ENCODE measurements around the gene TFE3. TPM values are rescaled to one million over a fixed set of nuclear protein-coding genes. Genes with fewer than 3 reads are reported as not detected.

TFE3 gene
- total RNA-seq, 1 donor from 2014 or later, result 16.8 TPM

DNA sequence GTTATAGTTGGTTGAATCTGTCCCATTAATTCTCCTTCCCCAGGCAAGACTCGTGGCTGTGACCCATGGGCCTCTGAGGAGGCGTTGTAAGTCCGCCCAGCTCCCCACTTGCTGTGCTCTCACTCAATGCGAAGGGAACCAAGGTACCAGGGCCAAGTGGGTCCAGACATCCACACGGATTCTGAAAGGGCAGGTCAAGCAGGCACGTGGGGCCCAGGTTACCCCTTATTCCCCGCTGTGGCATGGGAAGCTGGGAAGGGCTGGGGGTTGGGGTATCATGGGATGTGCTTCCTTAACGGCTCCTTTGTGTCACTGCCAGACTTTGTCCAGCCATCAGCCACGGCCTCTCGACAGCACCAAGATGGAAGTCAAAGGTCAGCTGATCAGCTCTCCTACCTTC is 18.8 kb upstream of the TFE3 start:
- no peak for ATAC-seq

DNA sequence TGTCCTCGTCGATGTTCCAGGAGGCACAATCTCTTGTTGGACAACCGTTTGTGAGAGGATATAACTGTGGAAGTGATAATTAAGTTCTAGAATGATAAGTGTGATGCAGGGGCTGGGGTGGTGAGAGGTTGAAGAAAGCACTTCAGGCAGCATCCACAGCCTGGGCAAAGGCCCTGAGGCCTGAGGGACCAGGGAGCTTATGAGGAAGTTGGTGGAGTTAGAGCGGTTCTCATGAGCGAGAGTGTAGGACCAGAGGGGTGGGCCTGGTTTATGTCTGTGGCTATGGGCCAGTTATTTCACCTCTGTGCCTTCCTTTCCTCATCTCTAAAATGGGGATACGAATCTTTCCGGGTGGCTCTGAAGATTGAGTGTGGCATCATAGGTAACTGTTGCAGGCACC is 18.3 kb upstream of the TFE3 start:
- DNase-seq (ENCODE audit: low spot score) (no peak), ATAC-seq (no peak)

More for the DNA sequence above, 18.8 kb upstream of the TFE3 start:
- DNase-seq (ENCODE audit: low spot score), result no peak

DNA sequence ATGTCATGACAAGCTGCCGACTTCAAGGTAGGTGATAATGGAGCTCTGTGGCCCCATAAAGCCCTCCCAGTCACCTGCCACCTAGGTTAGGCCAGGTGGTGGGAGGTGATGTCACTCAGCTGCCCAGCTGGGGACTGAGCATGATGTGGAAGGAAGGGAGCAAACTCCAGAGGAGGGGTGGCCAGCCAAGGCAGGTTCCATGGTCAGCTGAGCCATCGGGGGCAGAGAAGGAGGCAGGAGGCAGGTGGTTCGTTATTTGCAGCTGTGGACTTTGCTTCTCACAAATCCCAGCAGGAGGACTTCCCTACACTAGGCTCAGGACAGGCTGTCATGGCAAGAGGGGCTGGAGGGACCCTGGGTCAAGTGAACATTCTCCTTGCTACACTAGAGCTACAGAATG is 17.8 kb upstream of the TFE3 start:
- no peak for ATAC-seq
- DNase-seq (ENCODE audit: low spot score), result no peak

DNA sequence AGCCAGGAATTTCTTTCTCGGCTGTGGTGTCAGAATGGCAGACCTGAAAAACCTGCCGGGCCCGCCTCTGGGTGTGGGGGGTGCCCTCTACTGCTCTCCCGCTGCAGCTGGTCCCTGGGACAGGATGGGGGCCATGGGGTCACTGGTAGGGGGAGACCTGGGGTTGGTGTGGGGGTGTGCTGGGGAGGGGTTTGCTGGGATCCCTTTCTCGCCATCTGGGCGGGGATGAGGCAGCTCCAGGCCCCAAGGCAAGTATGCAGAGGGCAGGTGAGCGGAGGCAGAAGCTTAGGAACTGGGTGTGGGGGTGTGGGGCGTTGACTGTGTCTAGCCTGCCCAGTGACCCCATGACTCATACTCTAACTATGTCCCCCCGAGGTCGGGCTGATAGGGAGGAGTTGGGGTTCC is 16.5 kb upstream of the TFE3 start:
- no peak for DNase-seq (ENCODE audit: low spot score)
- peak; percentile 56 for ATAC-seq

DNA sequence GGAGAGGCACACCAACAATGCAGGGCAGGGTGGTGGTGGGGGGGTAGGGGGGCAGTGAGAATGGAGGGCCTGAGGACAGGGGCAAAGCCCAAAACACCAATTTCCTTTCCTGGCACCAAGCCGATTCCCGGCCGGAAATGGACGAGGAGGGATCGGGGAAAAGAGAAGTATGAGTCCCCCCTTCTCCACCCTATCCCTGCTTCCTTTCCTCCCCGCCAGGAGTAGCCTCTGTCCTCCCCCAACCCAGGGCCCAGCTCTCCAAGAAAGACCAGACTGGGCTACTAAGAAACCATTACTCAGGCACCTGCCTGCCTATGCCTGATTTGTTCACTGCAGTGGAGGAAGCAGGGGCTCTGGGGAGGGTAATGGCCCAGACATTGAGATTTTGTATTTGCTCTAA is 16.0 kb upstream of the TFE3 start:
- DNase-seq (ENCODE audit: low spot score) (no peak), ATAC-seq (peak; percentile 48)

DNA sequence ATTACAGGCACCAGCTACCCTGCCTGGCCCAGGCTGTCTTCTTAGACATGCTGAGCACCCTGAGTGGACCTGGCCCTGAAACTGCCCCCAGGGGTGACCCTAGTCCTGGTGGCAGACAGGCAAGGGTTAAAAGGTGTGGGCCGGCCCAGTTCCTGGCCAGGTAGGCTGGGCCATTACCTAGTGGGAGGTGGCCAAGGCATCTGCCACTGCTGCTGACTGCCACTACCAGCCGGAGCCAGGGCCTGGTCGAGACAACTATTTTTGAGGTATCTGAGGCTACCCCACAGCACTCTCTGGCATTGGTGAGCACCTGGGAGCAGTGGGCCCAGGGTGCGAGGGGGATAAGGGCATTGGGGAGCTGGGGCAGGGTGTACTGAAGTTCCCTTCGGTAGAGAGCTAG is 15.6 kb upstream of the TFE3 start, which contains the start of gene CCDC120:
Gene CCDC120 (plus strand): TSS at position 206 of the 400 bp plus-strand sequence. CDS start 3,043 bp downstream, outside the sequence.
- ATAC-seq (peak; percentile 93), DNase-seq (ENCODE audit: low spot score) (no peak)

DNA sequence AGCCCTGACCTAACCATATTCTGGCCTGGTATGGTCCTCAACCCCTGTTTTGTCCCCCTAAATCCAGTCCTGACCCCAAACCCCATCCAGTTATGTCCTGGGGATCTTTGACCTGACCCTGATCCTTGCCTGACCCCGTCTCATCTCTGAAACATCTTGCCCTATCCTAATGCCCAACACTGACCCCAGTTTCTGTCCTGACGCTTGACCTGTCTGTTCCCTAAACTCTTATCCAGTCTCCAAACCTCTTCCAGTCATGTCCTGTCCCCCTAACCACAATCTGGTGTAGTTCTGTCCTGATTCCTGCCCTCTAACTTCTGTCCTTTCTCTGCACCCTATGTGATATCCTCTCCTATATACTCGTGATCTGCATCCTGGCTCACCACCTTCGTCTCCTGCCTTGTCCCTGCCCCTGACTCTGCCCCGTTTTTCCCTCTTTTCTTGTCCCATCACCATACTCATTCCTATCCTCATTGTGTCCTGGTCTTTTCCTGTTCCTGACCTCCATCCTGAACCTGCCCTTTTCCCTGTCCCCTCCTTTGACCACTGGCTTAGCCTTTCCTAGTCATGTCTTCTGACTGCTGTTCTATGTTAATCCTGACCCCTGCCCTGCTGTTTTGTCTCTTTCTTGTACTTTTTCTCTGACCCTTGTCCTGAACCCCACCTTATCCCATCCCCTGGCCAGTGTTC is 11.1 kb upstream of the TFE3 start:
- no peak for ATAC-seq
- DNase-seq (ENCODE audit: low spot score), result no peak

DNA sequence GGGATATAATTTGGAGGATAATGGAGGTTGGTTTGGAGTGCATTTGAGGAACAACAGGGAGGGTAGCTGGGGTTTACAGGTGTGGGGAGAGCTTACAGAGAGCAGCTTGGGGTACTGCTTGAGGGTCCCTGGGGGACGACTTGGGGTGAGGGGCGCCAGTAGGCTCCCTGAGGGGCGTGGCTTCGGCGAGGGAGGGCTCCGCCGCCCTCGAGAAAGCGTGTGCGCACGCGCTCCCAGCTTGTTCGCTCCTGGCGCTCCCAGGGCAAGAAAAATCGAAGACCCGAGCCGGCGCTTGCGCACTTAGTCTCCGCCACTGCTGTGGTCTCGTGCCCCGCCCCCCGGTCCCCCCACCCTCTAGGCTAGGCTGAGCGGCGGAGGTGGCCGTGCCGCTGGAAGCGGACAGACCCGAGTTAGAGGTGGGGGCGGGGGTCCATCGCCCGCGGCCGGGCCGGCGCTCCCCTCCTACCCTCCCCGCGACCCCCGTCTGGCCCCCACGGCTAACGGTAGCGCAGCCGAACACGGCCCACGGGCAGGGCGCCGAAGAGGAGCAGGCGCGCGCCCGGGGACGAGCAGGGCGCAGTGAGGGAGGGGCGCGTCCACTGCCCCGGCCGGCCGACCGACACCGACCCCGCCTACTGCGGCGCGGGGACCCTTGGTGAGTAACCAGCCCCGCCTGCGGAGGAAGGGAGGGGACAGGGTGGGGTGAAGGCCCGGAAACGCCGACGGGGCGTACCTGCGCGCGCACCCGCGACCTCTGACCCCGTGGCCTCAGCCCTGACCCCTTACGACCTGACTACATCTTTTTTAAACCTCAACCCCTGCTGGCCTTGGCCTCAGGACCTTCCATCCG is 10.3 kb upstream of the TFE3 start:
- ATAC-seq (peak; percentile 86), DNase-seq (ENCODE audit: low spot score) (no peak)

DNA sequence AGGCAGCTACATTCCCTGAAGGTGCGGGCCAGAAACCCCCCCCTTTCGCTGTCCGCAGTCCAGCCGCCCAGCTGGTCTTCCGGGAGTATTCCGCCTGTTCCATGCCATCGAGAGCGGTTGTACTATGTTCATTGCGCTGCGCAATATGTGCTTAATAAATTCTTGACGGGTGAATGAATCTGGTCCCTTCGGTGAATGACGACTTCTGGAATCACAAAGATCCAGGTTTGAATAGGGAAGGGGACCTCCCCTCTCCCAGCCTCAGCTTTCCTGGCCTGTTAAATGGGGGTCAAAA is 777 bp upstream of the TFE3 start:
- DNase-seq (ENCODE audit: low spot score) (no peak), ATAC-seq (no peak)

DNA sequence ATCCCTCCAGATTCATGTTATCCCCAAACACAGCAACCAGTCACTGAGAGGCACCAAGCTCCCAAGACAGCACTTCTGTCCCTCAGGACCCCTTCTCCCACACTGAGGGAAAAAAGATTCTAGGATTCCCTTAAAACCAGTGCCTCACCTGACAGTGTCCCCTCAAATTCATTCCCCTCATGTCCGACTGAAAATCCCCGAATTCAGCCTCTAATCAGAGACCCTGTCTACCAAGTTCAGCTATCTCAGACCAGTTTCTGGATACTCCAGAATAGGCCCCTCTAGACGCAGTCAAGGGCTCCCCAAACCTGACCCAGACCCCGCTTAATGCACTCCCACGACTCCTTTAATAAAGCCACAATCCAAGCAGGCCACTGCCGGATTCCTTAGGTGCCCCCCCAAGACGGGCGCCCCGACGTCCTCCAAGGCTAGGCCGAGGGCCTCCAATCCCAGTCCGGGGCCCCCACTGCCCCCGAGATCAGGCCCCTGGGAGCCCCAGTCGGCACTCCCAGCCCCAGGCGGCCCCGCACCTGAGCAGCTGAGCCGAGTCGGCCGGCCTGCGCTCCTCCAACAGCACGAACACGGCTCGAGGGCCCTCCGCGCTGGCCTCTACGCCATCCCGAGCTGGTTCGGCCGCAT is 457 bp downstream of the TFE3 start:
- DNase-seq (ENCODE audit: low spot score), result peak; percentile 48
- ATAC-seq, result no peak

DNA sequence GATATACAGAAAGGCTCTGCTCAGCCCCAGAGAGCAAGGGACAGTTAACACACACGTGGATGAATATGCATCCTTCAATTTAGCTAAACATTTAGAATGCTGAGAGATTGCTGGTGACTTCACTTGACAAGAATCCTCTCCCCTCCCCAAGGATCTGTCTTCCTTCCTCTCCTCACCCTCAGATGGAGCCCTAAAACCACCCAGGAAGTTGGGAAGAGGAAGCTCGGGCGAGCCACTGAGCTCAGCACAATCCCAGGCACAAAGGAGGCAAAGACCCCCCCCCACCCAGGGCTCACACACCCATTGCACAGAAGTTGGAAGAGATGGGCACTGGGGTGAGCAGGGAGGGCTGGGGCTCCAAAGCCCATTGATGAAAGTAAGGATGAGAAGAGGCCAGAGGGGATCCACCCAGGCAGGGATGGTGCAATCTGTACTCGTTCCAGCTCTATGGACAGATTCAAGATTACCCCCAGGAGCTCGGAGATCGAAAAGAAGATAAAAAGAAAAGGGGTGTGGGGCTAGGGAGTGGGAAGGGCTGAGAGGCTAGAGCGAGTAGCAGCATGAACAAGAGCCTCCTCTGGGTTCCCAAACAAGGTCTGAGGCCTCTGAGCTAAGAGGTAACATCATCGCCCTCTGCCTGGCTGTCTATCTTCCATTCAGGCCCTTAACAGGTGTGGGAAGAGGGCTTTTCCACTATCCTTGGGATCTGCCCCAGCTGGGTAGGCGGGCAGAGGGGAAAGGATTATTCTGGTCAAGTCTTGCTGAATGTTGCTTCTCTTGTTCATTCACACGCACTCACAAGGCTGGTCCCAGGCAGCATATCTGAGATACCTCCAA is 1.2 kb downstream of the TFE3 start:
- DNase-seq (ENCODE audit: low spot score) (no peak), ATAC-seq (no peak)

DNA sequence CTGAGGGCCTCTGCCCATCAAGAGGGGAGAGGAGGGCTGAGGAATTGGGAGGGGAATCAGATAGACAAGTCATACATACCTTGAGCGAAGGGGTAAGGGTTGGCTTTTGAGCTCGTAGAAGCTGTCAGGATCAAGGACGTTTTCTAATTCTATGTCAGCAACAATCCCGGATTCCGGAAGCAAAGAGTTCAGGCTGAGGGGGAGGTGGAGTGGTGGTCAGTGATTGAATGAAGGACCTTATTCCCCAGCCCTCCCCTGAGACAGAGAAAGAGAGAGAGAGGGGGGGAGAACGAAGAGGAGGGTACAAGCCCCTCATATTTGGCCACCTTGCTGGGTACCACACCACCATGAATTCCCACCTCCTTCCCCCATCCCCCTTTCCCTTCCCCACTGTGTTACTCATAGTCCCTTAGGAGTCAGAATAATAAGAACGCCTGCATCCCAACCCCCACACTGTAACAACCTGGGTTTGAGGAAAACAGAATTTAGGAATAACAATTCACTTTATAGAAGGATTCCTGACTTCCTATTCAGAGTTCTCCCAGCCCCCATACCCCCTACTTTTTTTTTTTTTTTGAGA is 2.7 kb downstream of the TFE3 start:
- ATAC-seq (no peak), DNase-seq (ENCODE audit: low spot score) (no peak)

DNA sequence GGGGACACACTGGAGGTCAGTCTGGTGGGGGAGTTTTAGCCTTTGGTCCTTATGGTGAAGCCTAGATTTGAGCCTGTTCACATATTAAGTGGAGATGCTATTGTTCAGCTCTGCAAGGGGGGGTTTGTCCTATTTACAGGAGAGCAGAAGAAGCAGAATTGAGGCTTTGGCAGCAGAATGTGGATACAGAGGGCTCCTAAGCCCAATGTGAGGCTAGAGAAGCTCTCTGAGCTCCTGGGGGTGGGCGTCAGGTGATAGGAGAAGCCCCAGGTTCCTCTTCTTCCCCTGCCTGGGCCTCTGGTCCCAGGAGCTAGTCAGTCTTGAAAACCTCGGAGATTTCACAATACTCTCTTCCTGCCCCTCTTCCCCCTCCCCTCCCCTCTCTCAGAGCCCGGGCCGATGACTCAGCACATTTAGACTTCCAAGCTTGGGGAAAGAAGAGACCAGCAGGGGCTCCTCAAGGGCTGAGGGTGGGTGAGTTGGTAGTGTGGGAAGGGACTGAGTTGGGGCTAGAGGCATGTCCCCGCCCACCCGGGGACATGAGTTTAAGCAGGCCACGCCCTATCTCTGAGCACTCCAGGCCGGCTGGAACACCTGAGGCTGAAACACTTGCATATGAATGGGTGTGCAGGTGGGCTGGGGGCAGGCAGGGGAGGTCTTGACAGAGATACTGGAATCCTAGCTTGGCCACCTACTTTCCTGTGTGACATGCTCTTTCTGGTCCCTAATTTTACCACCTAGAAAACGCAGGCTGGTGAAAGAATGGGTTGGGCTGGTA is 3.4 kb downstream of the TFE3 start:
- peak; percentile 64 for DNase-seq (ENCODE audit: low spot score)
- ATAC-seq, result peak; percentile 23

DNA sequence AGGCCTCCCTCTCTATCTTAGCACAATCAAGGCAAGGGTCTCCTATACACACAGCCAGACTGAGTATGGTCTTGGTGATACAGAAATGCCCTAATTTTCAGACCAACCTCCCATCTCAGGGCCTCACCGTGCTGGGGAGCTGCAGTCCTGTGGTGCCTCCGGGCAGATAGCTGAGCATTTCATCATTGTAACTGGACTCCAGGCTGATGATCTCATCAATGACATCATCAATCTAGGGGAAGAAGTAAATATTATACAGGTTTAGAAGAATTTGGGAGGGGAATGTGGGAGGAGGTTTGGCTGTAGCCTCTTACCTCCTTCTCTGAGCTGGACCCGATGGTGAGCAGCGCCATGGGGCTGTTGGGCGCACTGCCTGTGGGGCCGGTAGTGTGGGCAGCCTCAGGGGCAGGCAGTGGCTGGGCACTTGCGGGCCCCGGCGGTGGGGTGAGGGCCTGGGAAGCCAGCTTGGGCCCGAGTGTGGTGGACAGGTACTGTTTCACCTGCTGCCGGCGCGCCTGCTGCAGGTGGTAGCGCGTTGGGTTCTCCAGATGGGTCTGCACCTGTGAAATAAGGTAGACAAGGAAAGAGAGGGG is 5.2 kb downstream of the TFE3 start:
- DNase-seq (ENCODE audit: low spot score), result no peak
- no peak for ATAC-seq

DNA sequence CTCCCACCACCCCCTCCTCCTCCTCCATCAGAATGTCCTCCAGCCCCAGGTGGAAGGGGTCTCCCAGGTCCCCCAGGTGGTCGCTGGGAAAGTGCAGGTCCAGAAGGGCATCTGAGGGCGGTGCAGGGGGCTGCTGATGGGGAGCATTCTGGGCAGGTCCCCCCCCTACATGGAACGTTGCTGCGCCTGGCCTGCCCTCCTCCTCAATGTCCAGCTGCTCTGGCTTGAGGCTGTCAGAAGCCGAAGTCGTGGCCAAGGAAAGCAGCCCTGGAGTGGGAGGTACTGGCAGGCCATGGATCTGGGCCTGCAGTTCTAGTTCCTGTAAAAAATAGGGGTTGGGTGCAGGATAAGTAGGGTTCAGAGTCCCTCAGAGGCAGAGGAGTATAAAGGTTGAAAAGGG is 12.9 kb downstream of the TFE3 start:
- DNase-seq (ENCODE audit: low spot score) (no peak), ATAC-seq (no peak)

DNA sequence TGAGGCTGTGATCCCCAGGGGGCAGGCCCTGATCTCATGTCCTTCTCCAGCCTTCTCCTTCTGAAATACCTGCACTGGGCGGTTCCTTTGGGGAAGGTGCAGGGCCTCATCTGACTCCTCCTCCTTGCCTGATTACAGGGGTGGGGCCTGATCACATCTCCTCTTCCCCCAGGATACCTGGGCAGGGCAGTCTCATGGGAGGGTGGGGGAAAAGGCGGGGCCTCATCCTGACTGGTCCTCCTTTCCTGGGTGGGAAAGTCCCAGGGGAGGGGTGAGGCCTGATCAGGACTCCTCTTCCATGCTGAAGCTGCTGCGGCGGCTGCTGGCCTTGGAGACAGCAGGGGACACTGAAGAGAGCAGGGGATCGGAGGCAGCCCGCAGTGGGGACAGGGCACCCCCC is 13.3 kb downstream of the TFE3 start:
- ATAC-seq (peak; percentile 29), DNase-seq (ENCODE audit: low spot score) (no peak)

DNA sequence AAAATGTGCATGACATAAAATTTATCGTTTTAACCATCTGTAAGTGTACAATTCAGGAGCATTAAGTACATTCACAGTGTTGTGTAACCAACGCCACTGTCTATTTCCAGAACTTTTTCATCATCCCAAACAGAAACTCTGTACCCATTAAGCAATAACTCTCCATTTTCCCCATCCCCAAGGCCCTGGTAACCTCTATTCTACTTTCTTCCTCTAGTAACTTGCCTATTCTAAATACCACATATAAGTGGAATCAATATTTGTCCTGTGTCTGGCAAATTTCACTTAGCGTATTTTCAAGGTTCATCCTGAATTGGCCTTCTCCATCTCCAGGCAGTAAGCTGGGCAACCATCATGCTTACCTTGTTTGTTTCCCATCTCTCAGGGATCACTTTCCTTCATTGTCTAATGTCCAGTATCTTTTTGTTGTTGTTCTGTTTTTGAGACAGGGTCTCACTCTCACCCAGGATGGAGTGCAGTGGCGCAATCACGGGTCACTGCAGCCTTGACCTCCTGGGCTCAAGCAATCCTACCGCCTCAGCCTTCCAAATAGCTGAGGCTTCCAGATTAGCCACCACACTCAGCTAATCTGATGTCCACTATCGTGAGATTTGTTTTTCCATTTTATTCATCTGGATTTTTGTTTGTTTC is 23.4 kb downstream of the TFE3 start:
- ATAC-seq (peak; percentile 83), DNase-seq (ENCODE audit: low spot score) (peak; percentile 61)

DNA sequence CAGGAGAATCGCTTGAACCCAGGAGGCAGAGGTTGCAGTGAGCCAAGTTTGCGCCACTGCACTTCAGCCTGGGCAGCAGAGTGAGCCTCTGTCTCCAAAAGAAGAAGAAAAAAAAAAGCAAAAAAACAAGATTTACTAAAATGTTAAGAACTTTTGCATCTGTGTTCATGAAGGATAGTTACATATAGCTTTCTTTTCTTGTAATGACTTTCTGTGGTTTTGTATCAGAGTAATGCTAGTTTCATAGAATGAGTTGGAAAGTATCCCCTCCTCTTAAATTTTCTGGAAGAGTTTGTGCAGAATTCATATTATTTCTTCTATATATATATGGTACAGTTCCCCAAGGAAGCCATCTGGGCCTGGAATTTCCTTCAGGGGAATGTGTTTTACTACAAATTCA is 24.1 kb downstream of the TFE3 start:
- DNase-seq (ENCODE audit: low spot score) (no peak), ATAC-seq (no peak)

DNA sequence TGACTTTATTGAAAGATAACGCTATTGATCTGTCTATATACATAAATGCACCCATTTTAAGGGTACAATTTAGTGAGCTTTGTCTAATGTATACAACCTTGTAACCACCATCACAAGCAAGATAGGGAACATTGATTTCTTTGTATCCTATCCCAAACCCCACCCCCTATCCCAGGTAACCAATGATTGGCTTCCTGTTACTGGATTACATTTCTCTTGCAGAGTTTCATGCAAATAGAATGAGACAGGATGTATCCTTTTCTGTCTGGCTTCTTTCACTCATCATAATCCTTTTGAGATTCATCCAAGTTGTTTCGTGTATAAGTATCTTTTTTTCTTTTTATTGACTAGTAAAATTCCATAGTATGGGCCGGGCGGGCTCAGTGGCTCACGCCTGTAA is 39.5 kb downstream of the TFE3 start:
- DNase-seq (ENCODE audit: low spot score), result no peak

More for the DNA sequence above, 39.5 kb downstream of the TFE3 start:
- ATAC-seq, result no peak

Data from left lobe of liver (tissue), 2 donors.